CD4-positive, alpha-beta T cell (primary cell): ENCODE data around the gene ASB10. TPM values are rescaled to one million over a fixed set of nuclear protein-coding genes. Genes with fewer than 3 reads are reported as not detected.

ENCODE experiments used
- ATAC-seq: fragments of 200-7000 bp; cut with Tn5 transposase; one replicate; pipeline ENCODE4 v1.10.0; 2022; ENCODE audit warnings: mild to moderate bottlenecking; ENCODE audit not compliant: poor library complexity
- CTCF ChIA-PET: fragments of 350-600 bp; sonication (Branson Sonifier 250); formaldehyde crosslinking; loops from one replicate; lab custom pipeline; 2021; ENCODE audit warnings: antibody characterized with exemption, inconsistent platforms; lab: Charles Lee
- POLR2A ChIA-PET: fragments of 350-600 bp; sonication (Branson Sonifier 250); formaldehyde crosslinking; loops from one replicate; lab custom pipeline; 2021; ENCODE audit warnings: antibody characterized with exemption, inconsistent platforms; lab: Charles Lee
- DNase-seq, 14 experiments: peaks; one replicate each; pipeline ENCODE4 v3.0.0-alpha.2; 2013 to 2020; ENCODE audit warnings: mixed read lengths in 2 of 14
- H3K27ac ChIP-seq, 2 donors: one replicate each; pipeline versions ENCODE4 v1.5.1 to v1.7.0; 2013; ENCODE audit warnings: low read length in 2 of 2, low read depth in 1 of 2, mild to moderate bottlenecking in 1 of 2
- H3K27me3 ChIP-seq, 2 experiments: 1 replicate in 1 of 2; 2 replicates in 1 of 2; pipeline versions ENCODE4 v1.6.1 to v1.7.0; 2013; ENCODE audit warnings: low read length in 2 of 2, control low read depth in 1 of 2, mild to moderate bottlenecking in 1 of 2, moderate library complexity in 1 of 2; ENCODE audit not compliant: insufficient read depth in 2 of 2, control insufficient read depth in 1 of 2
- H3K36me3 ChIP-seq: one replicate; pipeline ENCODE4 v1.6.1; 2013; ENCODE audit warnings: low read length, control low read depth; ENCODE audit not compliant: insufficient read depth
- H3K4me1 ChIP-seq: one replicate; pipeline ENCODE4 v1.6.1; 2013; ENCODE audit warnings: low read length, control low read depth; ENCODE audit not compliant: insufficient read depth
- H3K4me3 ChIP-seq: one replicate; pipeline ENCODE4 v1.5.1; 2013; ENCODE audit warnings: mild to moderate bottlenecking, low read length, moderate library complexity
- H3K9me3 ChIP-seq, 2 experiments: 1 replicate in 1 of 2; 2 replicates in 1 of 2; pipeline versions ENCODE4 v1.6.1 to v1.7.0; 2013; ENCODE audit warnings: low read length in 2 of 2, mild to moderate bottlenecking in 2 of 2, control low read depth in 1 of 2, moderate library complexity in 1 of 2; ENCODE audit not compliant: control insufficient read depth in 1 of 2, insufficient read depth in 1 of 2
- H3K27ac Mint-ChIP-seq: one replicate; pipeline ENCODE4 v1.8.0; 2020; ENCODE audit warnings: mixed read lengths
- H3K27me3 Mint-ChIP-seq: one replicate; pipeline ENCODE4 v1.8.0; 2021; ENCODE audit warnings: mixed read lengths
- H3K36me3 Mint-ChIP-seq: one replicate; pipeline ENCODE4 v1.8.0; 2021; ENCODE audit warnings: low read depth, mixed read lengths
- H3K4me1 Mint-ChIP-seq: one replicate; pipeline ENCODE4 v1.8.0; 2021; ENCODE audit warnings: low read depth, mixed read lengths
- H3K4me3 Mint-ChIP-seq: one replicate; pipeline ENCODE4 v1.8.0; 2020; ENCODE audit warnings: mild to moderate bottlenecking, mixed read lengths
- H3K9me3 Mint-ChIP-seq: one replicate; pipeline ENCODE4 v1.8.0; 2020; ENCODE audit warnings: mixed read lengths
- CTCF ChIP-seq: fragments of 200-600 bp; IDR thresholded peaks from one replicate; pipeline ENCODE4 v1.8.0; 2022; ENCODE audit warnings: antibody characterized with exemption, mild to moderate bottlenecking
- intact Hi-C, 2 experiments: fragments of 100-400 bp; cut with DNase I in 1 of 2; cut with micrococcal nuclease in 1 of 2; formaldehyde crosslinking; loops; one replicate each; pipeline versions ENCODE4 v1.15.1 to v1.9.0; 2023 to 2025; cut with DNase I, micrococcal nuclease
- total RNA-seq, 174 experiments: library from RNA in 2 of 174; stranded (reverse) in 2 of 174; gene quantifications; one replicate each; pipeline ENCODE4 v1.2.3 and lab custom pipeline; 2021 to 2026

Gene ASB10
- total RNA-seq, 2 experiments from 2014 or later: not detected

GRCh38 chr7:151206914-151207313 lies 19.9 kb upstream of the ASB10 start:
- Histone ChIP-seq H3K4me3 (no peak overlapping the region), H3K27ac (peak overlapping the region in 1 of 2 donors; percentile 70), H3K4me1 (peaks cover 58% of the 10 kb centered on the region), H3K36me3 (peaks cover 4% of the 10 kb centered on the region), H3K9me3 (no peaks in the 10 kb centered on the region), H3K27me3 (no peaks in the 10 kb centered on the region)
- CTCF ChIA-PET: interaction anchor here (0.7 to 2.0 kb wide), 4 partner anchors 17 to 39 kb away, joined by 3 to 9 read pairs (median 4); no protein-coding TSS in a partner anchor
- Mint-ChIP-seq H3K4me3 (peak overlapping the region; percentile 45), H3K4me1 (peaks cover 28% of the 10 kb centered on the region), H3K9me3 (no peaks in the 10 kb centered on the region), H3K27ac (peak overlapping the region; percentile 71), H3K27me3 (no peaks in the 10 kb centered on the region), H3K36me3 (peaks cover 10% of the 10 kb centered on the region)
- POLR2A ChIA-PET: interaction anchor here (0.9 to 2.8 kb wide), 5 partner anchors 9 to 179 kb away, joined by 3 to 14 read pairs (median 4); partner anchors contain the start of genes ABCB8 and ABCF2
- peak; percentile 83 for ATAC-seq
- intact Hi-C loops: loop anchor here in 1 of 2 experiments (2.0 kb wide), 1 partner anchor 20 kb away; the partner anchor contains the start of gene ABCF2
- TF ChIP-seq CTCF: no peak
- peak in 5 of 14 experiments; percentile 19 to 84 (median 71) for DNase-seq

- no peak for TF ChIP-seq CTCF
- no peak for ATAC-seq
- peaks cover 28% of the 10 kb centered on the region for H3K4me1 Mint-ChIP-seq
- Histone ChIP-seq H3K27me3 (no peaks in the 10 kb centered on the region), H3K4me1 (peaks cover 58% of the 10 kb centered on the region), H3K4me3 (no peak overlapping the region), H3K36me3 (peaks cover 2% of the 10 kb centered on the region), H3K27ac (peak overlapping the region in 1 of 2 donors; percentile 70), H3K9me3 (no peaks in the 10 kb centered on the region)
- H3K4me3 Mint-ChIP-seq: no peak overlapping the region
- H3K27ac Mint-ChIP-seq: peak overlapping the region; percentile 42
- DNase-seq: no peak
- CTCF ChIA-PET: no interaction called here
- peaks cover 3% of the 10 kb centered on the region for H3K36me3 Mint-ChIP-seq
- H3K27me3 Mint-ChIP-seq: no peaks in the 10 kb centered on the region
- POLR2A ChIA-PET: interaction anchor here (2.8 kb wide), 1 partner anchor 21 kb away, joined by 14 read pairs; the partner anchor contains the start of gene ABCF2
- H3K9me3 Mint-ChIP-seq: no peaks in the 10 kb centered on the region
- intact Hi-C loops: loop anchor here in 1 of 2 experiments (2.0 kb wide), 1 partner anchor 21 kb away; the partner anchor contains the start of gene ABCF2
Measured at GRCh38 chr7:151205730-151206129, 18.7 kb upstream of the ASB10 start.

- CTCF ChIA-PET: no interaction called here
Measured at GRCh38 chr7:151204383-151205032, 17.5 kb upstream of the ASB10 start.

More at GRCh38 chr7:151204383-151205032, 17.5 kb upstream of the ASB10 start:
- Histone ChIP-seq H3K27me3 (no peaks in the 10 kb centered on the region), H3K4me3 (no peak overlapping the region), H3K9me3 (no peaks in the 10 kb centered on the region), H3K27ac (no peak overlapping the region), H3K36me3 (no peaks in the 10 kb centered on the region), H3K4me1 (peaks cover 51% of the 10 kb centered on the region)
- ATAC-seq (no peak), DNase-seq (peak in 1 of 14 experiments; percentile 35)
- H3K27me3 Mint-ChIP-seq: no peaks in the 10 kb centered on the region
- H3K36me3 Mint-ChIP-seq: no peaks in the 10 kb centered on the region
- POLR2A ChIA-PET: no interaction called here
- no peak overlapping the region for H3K4me3 Mint-ChIP-seq
- peak overlapping the region; percentile 25 for H3K27ac Mint-ChIP-seq
- no peaks in the 10 kb centered on the region for H3K9me3 Mint-ChIP-seq
- intact Hi-C loops: no loop called here
- TF ChIP-seq CTCF: no peak
- peaks cover 28% of the 10 kb centered on the region for H3K4me1 Mint-ChIP-seq
